LNCAP (cell line): ENCODE data around the gene VAMP2.
A peak's percentile ranks its signal among the peaks of the same experiment; 100 is the strongest.

ENCODE experiments used
- CTCF ChIP-seq: fragments of 450-650 bp; IDR thresholded peaks from 2 replicates; pipeline ENCODE4 v1.5.1; 2017; ENCODE audit warnings: mild to moderate bottlenecking

Gene VAMP2

GRCh38 chr17:8122924-8123694 is 39.6 kb downstream of the VAMP2 start:
- TF ChIP-seq CTCF = no peak

GRCh38 chr17:8122422-8122923 is 40.3 kb downstream of the VAMP2 start:
- no peak for TF ChIP-seq CTCF

- TF ChIP-seq CTCF = peak; percentile 60
These were observed 40.9 kb downstream of the VAMP2 start for GRCh38 chr17:8121681-8122421.

GRCh38 chr17:8121407-8121680 is 41.4 kb downstream of the VAMP2 start:
- TF ChIP-seq CTCF = no peak

GRCh38 chr17:8120520-8121406 is 42.0 kb downstream of the VAMP2 start:
- TF ChIP-seq CTCF = peak; percentile 30; the same call in 1 of the 2 replicates

- TF ChIP-seq CTCF = no peak
These were observed 42.9 kb downstream of the VAMP2 start for GRCh38 chr17:8119581-8120519.
